HG03439 (cell line): ENCODE data around the gene COLEC12.
"Not testable (repeated sequence)": the region's sequence is repeated elsewhere in the genome, so short reads cannot be mapped to it uniquely, and the experiment has no call there.

Experiments used
- ATAC-seq: cut with Tn5 transposase; IDR thresholded peaks from one replicate; pipeline ENCODE4 v1.9.1; 2021; ENCODE audit warnings: mild to moderate bottlenecking, moderate library complexity; ENCODE audit not compliant: unreplicated experiment

COLEC12 gene

GRCh38 chr18:294566-294965, 205.9 kb downstream of the COLEC12 start:
- ATAC-seq = no peak

- ATAC-seq = no peak
Observed at GRCh38 chr18:293536-293935, 207.0 kb downstream of the COLEC12 start.

- ATAC-seq = no peak
Observed at GRCh38 chr18:292271-292670, 208.2 kb downstream of the COLEC12 start.

GRCh38 chr18:289970-290369, 210.5 kb downstream of the COLEC12 start:
- ATAC-seq = not testable (repeated sequence)

- no peak for ATAC-seq
Observed at GRCh38 chr18:289026-289425, 211.5 kb downstream of the COLEC12 start.

GRCh38 chr18:286515-287310, 213.8 kb downstream of the COLEC12 start:
- ATAC-seq = no peak

GRCh38 chr18:285817-286216, 214.7 kb downstream of the COLEC12 start:
- ATAC-seq = no peak

- ATAC-seq = no peak
Observed at GRCh38 chr18:275486-275885, 225.0 kb downstream of the COLEC12 start.

GRCh38 chr18:274313-274712, 226.2 kb downstream of the COLEC12 start:
- ATAC-seq = no peak

- ATAC-seq = no peak
Observed at GRCh38 chr18:273525-273924, 227.0 kb downstream of the COLEC12 start.

- no peak for ATAC-seq
Observed at GRCh38 chr18:272650-273049, 227.9 kb downstream of the COLEC12 start.

GRCh38 chr18:269480-270095, 230.9 kb downstream of the COLEC12 start:
- no peak for ATAC-seq

GRCh38 chr18:267688-268552, 232.6 kb downstream of the COLEC12 start, which contains the start of gene THOC1:
THOC1 (minus strand) TSS chr18:268047; CDS start chr18:268019, 28 bp downstream.
- peak; percentile 93 for ATAC-seq

- peak; percentile 17 for ATAC-seq
Observed at GRCh38 chr18:267380-267687, 233.2 kb downstream of the COLEC12 start.
